ENCODE data around the gene ATXN1.
"Not testable (repeated sequence)": the region's sequence is repeated elsewhere in the genome, so short reads cannot be mapped to it uniquely, and the experiment has no call there.

Gene ATXN1

GRCh38 chr6:16409531-16410441 lies 351.5 kb downstream of the ATXN1 start:
- peak; percentile 56 for DNase-seq (ENCODE audit: low spot score)

- DNase-seq (ENCODE audit: low spot score): no peak
These were observed 352.5 kb downstream of the ATXN1 start for GRCh38 chr6:16408766-16409165.

DNA sequence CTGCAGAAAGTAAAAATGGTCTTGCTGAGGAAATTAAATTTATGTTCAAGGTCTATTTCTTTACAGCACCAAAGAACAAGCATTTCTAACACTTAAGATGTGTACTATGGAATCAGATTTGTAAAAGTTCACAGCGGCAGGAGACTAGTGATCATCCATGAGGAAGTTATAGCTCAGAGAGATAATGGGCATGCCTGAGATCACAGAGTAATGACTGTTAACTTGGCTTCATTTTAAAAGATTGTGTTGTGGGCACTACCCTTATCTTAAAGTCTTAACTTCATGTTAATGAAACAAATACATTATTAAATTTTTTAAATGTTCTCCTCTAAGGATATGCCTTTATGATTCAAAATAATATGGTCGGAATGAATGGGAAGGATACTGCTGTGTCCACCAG lies 354.3 kb downstream of the ATXN1 start:
- DNase-seq (ENCODE audit: low spot score): no peak

DNA sequence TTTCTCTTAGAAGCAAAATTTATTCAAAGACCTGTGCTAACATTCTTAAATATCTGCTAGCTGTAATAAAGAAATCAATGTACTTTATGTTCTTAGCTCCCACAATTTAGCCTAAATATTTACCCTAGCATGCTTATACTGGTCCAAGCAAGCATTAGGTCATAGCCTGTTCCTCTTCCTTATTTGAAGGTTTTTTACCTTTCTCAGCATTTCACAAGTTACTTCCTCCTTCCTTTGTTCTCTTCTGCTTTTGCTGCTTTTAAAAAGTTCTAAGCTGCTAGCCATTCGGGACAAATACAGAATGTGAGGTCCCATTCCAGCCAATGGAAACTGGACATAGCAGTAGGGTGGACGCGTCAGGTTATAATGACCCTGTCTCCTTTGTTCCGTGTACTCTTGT lies 354.7 kb downstream of the ATXN1 start:
- DNase-seq (ENCODE audit: low spot score): not testable (repeated sequence)

DNA sequence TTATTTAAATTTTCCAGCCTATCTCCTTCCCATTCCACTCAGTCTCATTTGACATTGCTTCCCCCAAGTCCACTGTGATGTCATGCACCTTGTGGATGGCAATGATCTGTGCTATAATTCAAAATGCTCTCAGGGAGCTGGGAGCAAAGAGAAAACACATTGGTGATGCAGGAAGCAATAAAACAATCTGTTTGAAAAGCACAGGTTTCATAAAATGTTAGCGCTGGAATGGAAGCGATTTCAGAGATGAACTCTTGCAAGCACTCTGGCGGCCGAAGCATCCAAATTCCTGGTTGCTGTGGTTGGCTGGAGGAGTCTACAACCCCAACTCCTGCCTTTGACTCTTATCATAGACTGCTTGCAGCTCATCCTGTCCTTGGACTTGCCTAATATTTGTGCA lies 355.9 kb downstream of the ATXN1 start:
- DNase-seq (ENCODE audit: low spot score): no peak

GRCh38 chr6:16404456-16404855 lies 356.8 kb downstream of the ATXN1 start:
- no peak for DNase-seq (ENCODE audit: low spot score)

DNA sequence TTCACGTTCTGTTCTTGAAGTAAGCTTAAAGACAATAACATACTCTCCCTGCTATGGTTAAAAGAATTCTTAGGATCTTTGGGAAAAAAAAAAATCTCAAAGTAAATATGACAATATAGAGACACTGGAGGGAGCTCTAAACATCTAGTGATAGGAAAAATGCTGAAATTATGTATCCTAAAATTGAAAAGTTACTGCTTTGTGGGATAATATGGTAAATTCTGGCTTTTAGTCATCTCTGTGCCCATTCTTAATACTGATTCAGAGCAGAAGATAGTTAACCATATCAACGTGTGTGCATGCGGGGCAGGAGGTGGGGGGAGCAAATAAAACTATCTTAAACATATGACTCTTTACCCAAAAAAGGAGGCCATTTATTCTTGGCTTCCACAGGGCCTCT lies 357.4 kb downstream of the ATXN1 start:
- peak; percentile 17 for DNase-seq (ENCODE audit: low spot score)

DNA sequence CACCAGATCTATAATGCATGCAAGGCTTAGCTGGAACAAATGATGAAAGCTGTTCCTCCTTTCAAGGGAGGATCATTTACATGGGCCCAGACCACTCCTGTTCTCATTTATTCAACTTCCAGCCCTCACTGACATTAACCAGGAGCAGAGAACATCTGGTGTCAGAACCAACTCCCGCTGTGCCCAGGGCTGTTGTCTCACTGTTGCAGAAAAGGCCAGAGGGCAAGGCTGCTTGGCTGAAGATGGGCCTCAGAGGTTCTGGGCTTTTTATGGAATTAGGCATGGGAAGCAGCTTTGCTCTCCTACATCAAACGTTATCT lies 358.7 kb downstream of the ATXN1 start:
- no peak for DNase-seq (ENCODE audit: low spot score)

DNA sequence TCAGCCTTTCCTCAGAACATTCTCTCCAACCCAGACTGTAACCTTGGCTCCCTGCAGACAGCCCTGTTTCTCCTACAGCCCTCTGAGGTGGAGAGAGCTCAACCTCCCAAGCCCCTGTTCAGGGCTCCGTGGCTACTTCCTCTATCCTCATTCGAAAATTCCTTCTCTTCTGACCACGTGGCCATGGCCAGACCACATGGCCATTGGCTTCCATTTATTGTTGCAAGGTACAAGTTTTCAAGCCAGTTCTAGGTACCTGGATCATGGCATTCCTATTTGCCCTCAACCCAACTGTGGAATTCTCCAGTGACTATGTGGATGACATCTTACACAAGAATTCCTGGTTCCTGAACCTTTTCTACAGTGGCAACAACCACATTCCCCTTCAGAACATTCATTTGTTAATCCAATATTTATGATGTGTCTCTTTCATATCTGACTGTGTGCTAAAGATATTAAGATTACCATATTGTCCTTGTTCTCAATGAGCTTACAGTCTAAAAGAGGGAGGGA lies 361.0 kb downstream of the ATXN1 start:
- no peak for DNase-seq (ENCODE audit: low spot score)

- no peak for DNase-seq (ENCODE audit: low spot score)
These were observed 361.6 kb downstream of the ATXN1 start for GRCh38 chr6:16399695-16400094.

DNA sequence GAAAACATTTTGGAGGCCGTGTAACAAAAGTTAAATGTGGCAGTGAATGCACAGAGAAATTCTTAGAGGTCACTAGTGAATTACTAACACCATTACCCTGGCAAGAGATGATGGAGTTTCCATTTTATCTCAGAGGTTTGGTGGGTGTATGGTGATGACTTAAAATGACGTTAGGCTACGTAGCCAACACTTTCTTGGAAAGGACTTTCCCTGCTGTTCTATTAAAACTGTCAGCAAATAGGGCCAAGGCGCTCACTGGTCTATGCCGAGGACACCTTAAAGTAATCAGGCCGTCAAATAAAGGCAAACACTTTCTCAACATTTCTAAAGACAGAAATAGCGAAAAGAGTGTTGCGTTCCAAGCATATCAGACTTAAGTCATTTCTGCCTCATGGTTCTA lies 362.1 kb downstream of the ATXN1 start:
- DNase-seq (ENCODE audit: low spot score): no peak

- peak; percentile 68 for DNase-seq (ENCODE audit: low spot score)
These were observed 362.7 kb downstream of the ATXN1 start for GRCh38 chr6:16398587-16398986.

GRCh38 chr6:16397623-16398022 lies 363.6 kb downstream of the ATXN1 start:
- no peak for DNase-seq (ENCODE audit: low spot score)

- DNase-seq (ENCODE audit: low spot score): no peak
These were observed 364.6 kb downstream of the ATXN1 start for GRCh38 chr6:16396497-16397319.

DNA sequence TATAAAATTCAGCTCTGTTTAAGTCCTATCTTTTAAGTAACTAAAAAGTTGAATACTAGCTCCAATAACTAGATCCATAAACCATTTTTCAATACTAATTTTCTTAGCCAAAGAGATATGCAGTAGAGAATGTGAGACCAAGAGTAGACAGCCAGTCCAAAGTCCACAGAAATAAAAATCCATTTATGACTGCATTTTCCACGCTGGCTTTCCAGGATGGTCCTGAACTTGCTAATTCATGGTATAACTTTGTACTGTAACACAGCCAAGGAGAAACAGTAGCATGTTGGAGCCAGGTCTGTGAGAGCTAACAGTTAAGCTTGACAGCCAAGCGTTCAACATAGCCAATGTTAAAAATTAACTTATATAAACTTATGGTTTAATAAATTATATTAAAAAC lies 366.6 kb downstream of the ATXN1 start:
- DNase-seq (ENCODE audit: low spot score): no peak

DNA sequence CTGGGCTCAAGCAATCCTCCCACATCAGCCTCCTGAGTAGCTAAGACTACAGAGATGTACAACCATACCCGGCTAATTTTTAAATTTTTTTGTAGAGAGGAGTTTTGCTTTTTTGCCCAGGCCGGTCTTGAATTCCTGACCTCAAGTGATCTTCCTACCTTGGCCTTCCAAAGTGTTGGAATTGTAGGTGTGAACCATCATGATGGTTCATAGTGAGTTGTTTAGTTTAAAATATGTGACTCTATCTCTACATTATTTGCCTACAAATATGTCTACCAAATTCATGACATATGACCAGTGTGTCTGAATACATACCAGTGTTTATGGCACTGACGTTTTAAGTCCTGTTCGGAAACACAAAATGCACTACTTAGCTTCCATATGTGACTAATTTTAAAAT lies 367.9 kb downstream of the ATXN1 start:
- no peak for DNase-seq (ENCODE audit: low spot score)

DNA sequence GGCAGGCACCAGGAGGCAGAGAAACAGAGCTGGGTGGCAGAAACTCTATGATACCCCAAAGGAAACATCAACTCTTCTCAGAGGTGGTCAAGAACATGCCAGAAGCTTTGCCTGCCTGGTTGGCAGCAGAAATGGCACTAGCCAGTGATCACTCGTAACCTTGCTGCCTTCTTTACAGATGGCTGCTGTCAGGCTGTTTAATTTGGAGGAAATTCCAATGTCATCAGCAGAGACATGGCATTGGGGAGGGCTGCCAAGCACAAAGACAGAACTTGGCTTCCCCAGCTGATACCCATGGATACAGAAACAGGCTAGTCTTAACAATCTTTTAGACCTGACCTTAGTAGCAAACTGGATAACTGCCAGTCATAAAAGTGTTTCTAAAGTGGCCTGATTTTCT lies 369.2 kb downstream of the ATXN1 start:
- no peak for DNase-seq (ENCODE audit: low spot score)

DNA sequence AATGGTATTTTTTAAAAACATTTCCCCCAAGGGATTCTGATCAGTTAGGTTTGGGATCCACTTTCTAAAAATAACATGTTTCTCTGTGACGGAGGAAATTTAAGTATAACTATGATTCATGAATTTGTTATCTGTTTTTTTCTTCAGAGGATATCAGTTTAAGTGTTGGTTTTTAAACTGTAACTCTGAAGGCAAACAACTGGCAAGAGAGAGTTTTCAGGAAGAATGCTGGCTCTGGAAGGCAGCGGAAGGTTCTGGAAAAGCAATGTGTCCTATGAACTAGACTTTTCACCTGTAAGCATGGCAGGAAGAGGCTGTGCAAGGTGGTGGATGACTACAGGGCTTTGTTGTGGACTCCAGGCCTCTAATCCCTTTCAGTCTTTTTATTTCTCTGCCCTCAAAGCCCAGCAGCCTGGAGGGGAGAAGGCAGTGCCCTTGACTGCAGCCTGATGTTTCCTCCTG lies 369.8 kb downstream of the ATXN1 start:
- DNase-seq (ENCODE audit: low spot score): peak; percentile 45

- DNase-seq (ENCODE audit: low spot score): not testable (repeated sequence)
These were observed 370.3 kb downstream of the ATXN1 start for GRCh38 chr6:16390909-16391450.

DNA sequence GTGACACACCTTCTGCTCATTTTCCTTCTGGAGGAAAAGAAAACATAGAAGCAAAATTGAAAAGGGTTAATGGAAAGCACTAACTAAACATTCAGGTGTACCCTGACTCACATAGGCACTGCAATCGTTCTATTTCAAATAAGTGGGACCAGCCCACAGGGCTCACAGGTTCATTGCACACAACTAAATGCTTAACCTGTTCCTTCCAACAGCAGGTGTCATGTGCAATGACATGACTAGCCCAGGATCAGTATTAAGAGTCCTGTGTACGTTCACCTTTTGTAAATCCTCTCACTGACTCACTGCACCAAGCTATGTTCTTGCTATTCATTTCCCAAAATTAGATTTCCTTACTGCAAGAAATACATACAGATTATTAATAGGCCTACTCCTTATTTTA lies 371.6 kb downstream of the ATXN1 start:
- no peak for DNase-seq (ENCODE audit: low spot score)

- no peak for DNase-seq (ENCODE audit: low spot score)
These were observed 372.8 kb downstream of the ATXN1 start for GRCh38 chr6:16388488-16388887.

- no peak for DNase-seq (ENCODE audit: low spot score)
These were observed 375.2 kb downstream of the ATXN1 start for GRCh38 chr6:16386057-16386456.

Measured in hepatic stellate cell (primary cell).